Ascending aorta (tissue), 2 donors: ENCODE measurements around the gene RNF145. TPM values are rescaled to one million over a fixed set of nuclear protein-coding genes. Genes with fewer than 3 reads are reported as not detected.

ENCODE experiments used
- DNase-seq, 2 donors: peaks; one replicate each; pipeline ENCODE4 v3.0.0-alpha.2; 2019; ENCODE audit warnings: low spot score in 2 of 2
- H3K27ac ChIP-seq, 2 donors: fragments of 200-600 bp; sonication (generic); one replicate each; pipeline ENCODE4 v1.5.1; 2016 to 2017; ENCODE audit warnings: mild to moderate bottlenecking in 1 of 2
- H3K27me3 ChIP-seq: fragments of 200-600 bp; sonication (generic); one replicate; pipeline ENCODE4 v1.5.1; 2017
- H3K36me3 ChIP-seq, 2 donors: fragments of 200-600 bp; sonication (generic); one replicate each; pipeline ENCODE4 v1.5.1; 2016
- H3K4me1 ChIP-seq, 2 donors: fragments of 200-600 bp; sonication (generic); one replicate each; pipeline ENCODE4 v1.5.1; 2016 to 2017; ENCODE audit warnings: mild to moderate bottlenecking in 1 of 2
- H3K4me3 ChIP-seq, 2 donors: fragments of 200-600 bp; sonication (generic); one replicate each; pipeline ENCODE4 v1.5.1; 2016 to 2017; ENCODE audit warnings: mild to moderate bottlenecking in 1 of 2
- H3K9me3 ChIP-seq, 2 donors: fragments of 200-600 bp; sonication (generic); one replicate each; pipeline ENCODE4 v1.5.1; 2016
- intact Hi-C: fragments of 100-400 bp; cut with DNase I; formaldehyde crosslinking; loops from one replicate; pipeline ENCODE4 v1.15.1; 2023
- total RNA-seq: library from RNA; depleted of rRNA; stranded (reverse); fragments of >200 nt; gene quantifications from one replicate; pipeline ENCODE4 v1.1.0, GENCODE V29; 2016
- TF ChIP-seq, protein P1 (sequence below), 3 experiments: fragments of 200-600 bp in 2 of 3; fragments of 450-650 bp in 1 of 3; sonication (generic) in 2 of 3; IDR thresholded peaks; one replicate each; pipeline ENCODE4 v1.5.1; 2016 to 2019; ENCODE audit warnings: antibody characterized with exemption in 3 of 3, mild to moderate bottlenecking in 1 of 3, moderate library complexity in 1 of 3

The RNF145 gene
- total RNA-seq, 1 donor from 2014 or later: 47.8 TPM

DNA sequence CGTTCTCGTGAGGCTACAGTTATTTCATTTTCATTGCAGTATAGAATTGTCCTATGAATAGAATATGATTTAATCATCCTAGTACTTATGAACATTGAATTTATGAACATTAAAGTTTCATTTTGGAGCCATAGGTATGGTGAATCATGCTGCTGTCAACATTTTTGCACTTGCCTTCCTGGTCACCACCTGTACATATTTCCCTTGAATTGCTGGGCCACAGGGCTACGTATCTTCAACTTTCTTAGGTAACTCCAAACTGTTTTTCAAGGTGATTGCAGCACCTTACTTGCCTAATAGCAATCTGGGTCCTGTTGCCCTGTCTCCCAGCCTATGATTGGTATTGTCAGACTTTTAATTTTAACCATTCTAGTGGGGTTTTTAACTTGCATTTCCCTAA lies 6.5 kb upstream of the RNF145 start:
- Histone ChIP-seq H3K27ac (no peak overlapping the region), H3K9me3 (no peaks in the 10 kb centered on the region), H3K36me3 (no peaks in the 10 kb centered on the region), H3K4me3 (no peak overlapping the region), H3K27me3 (no peaks in the 10 kb centered on the region), H3K4me1 (no peaks in the 10 kb centered on the region)
- intact Hi-C loops: no loop called here
- DNase-seq: no peak
- TF ChIP-seq, protein P1, sequence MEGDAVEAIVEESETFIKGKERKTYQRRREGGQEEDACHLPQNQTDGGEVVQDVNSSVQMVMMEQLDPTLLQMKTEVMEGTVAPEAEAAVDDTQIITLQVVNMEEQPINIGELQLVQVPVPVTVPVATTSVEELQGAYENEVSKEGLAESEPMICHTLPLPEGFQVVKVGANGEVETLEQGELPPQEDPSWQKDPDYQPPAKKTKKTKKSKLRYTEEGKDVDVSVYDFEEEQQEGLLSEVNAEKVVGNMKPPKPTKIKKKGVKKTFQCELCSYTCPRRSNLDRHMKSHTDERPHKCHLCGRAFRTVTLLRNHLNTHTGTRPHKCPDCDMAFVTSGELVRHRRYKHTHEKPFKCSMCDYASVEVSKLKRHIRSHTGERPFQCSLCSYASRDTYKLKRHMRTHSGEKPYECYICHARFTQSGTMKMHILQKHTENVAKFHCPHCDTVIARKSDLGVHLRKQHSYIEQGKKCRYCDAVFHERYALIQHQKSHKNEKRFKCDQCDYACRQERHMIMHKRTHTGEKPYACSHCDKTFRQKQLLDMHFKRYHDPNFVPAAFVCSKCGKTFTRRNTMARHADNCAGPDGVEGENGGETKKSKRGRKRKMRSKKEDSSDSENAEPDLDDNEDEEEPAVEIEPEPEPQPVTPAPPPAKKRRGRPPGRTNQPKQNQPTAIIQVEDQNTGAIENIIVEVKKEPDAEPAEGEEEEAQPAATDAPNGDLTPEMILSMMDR (IDR thresholded peaks at IDR 0.05): no peak

DNA sequence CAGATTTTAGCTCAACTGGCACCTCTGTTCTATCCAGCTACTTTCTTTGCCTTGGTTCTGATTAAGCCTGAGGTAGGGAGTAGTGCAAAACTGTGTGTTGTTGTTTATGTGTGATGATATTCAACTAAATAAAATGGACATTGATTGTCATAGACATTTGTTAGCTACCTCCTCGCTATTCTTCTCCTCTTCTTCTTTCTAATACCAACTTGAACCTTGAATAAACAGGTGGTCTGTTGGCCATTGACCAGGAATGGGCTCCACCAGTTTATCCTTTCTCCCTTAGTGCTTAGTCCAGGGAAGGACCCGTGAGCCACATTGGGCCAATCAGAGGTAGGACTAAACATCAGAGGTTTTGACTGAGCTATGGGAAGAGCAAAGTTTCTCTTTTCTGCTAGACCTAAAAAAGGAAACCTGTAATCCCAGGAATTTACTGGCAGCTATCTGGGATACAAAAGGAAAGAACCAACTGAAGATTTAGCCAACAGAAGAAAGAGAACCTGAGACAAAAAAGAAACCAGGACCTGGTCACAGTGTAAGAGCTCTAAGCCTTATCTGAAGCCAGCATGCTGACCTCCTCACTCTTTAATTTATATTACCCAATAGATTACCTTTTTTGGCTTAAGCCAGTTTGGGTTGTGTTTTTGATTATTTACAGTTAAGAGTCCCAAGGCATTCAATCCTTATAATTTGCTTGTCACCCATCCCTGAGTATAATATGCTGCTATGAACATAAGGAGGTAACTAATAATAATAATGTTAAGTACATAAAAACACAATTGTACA lies 5.3 kb upstream of the RNF145 start:
- TF ChIP-seq, protein P1 (IDR thresholded peaks at IDR 0.05): no peak

DNA sequence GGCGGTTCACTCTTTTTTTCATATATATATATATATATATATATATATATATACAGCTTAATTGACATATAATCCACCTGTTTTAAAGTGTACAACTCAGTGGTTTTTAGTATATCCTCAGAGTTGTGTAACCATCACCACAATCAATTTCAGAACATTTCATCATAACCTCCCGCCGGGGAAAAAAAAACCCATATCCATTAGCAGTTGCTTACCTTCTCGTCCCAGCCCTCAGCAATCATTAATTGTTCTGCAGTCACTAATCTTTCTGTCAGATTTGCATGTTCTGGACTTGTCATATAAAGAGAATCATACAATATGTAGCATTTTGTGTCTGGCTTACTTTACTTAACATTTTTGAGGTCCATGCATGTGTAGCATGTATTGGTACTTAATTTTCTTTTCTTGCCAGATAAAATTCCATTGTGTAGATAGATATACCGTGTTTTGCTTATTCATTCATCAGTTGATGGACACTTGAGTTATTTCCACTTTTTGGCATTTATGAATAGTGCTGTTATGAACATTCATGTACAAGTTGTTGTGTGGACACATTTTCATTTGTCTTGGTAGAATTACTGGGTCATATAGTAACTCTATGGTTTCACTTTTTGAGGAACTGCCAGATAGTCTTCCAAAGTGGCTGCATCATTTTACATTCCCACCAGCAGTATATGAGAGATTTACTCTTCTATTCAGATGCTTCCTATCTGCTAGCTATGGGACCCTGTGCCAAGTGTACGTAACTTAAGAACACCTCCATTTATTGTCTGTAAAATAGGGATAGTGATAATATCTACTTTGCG lies 3.5 kb upstream of the RNF145 start:
- intact Hi-C loops: no loop called here
- no peak for DNase-seq
- Histone ChIP-seq H3K4me3 (no peak overlapping the region), H3K36me3 (no peaks in the 10 kb centered on the region), H3K4me1 (no peaks in the 10 kb centered on the region), H3K9me3 (no peaks in the 10 kb centered on the region), H3K27me3 (no peaks in the 10 kb centered on the region), H3K27ac (no peak overlapping the region)
- TF ChIP-seq, protein P1 (IDR thresholded peaks at IDR 0.05): no peak

More for the DNA sequence above, 5.3 kb upstream of the RNF145 start:
- no peaks in the 10 kb centered on the region for H3K9me3 ChIP-seq
- no peaks in the 10 kb centered on the region for H3K36me3 ChIP-seq
- intact Hi-C loops: no loop called here
- no peak for DNase-seq
- H3K27me3 ChIP-seq: no peaks in the 10 kb centered on the region
- H3K4me1 ChIP-seq: no peaks in the 10 kb centered on the region
- H3K27ac ChIP-seq: no peak overlapping the region
- no peak overlapping the region for H3K4me3 ChIP-seq

DNA sequence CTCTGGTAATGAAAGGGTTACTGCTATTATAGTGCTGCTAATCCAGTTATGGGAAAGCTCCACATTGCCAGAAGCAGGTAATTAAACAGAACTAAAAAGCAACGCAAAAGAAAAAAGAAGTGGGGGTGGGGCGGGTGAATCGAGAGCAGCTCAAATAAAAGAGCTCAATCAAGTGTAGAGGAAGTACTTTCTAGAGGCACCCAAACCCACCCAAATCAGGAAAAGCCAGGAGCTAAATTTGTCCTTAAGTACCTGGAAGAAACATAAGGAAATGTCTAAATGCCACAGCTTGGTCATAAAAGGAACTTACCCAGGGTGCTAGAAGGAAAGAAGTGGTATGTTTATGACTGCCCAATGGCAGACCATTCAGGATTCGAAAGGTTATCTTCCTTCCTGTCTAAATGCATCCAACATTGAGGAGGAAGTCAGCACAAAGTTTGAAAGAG lies 2.4 kb upstream of the RNF145 start:
- intact Hi-C loops: no loop called here
- no peaks in the 10 kb centered on the region for H3K27me3 ChIP-seq
- no peak overlapping the region for H3K4me3 ChIP-seq
- TF ChIP-seq, protein P1 (IDR thresholded peaks at IDR 0.05): no peak
- peaks cover 0 to under 1% of the 10 kb centered on the region in 2 donors for H3K4me1 ChIP-seq
- no peak for DNase-seq
- no peaks in the 10 kb centered on the region for H3K36me3 ChIP-seq
- no peaks in the 10 kb centered on the region for H3K9me3 ChIP-seq
- no peak overlapping the region for H3K27ac ChIP-seq

DNA sequence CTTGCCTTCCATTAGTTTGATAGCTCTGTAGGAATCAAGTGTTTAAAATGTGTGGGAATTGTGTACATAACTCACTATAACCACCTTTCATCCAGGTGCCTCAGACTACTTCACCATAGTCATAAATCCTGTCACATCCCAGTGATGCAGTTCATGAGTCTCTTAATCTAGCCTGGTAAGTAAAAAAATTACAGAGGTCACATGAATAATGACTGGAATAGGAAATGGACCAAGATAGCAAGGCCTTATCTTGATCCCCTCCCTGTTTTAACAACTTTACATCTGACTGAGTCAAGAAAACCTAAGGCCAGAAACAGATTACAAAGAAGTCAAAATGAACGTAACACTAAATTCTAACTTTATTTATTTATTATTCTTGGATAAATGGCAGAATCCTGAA lies 1.5 kb upstream of the RNF145 start:
- H3K9me3 ChIP-seq: no peaks in the 10 kb centered on the region
- H3K4me1 ChIP-seq: peaks cover 0 to 9% of the 10 kb centered on the region in 2 donors
- no peak overlapping the region for H3K27ac ChIP-seq
- H3K27me3 ChIP-seq: no peaks in the 10 kb centered on the region
- no peaks in the 10 kb centered on the region for H3K36me3 ChIP-seq
- no peak overlapping the region for H3K4me3 ChIP-seq
- intact Hi-C loops: no loop called here
- no peak for DNase-seq
- TF ChIP-seq, protein P1 (IDR thresholded peaks at IDR 0.05): no peak
